ENCODE results near the gene ETV2. TPM values are rescaled to one million over a fixed set of nuclear protein-coding genes. Genes with fewer than 3 reads are reported as not detected.

ETV2 gene
- total RNA-seq, 2 donors from 2014 or later: 1.2 to 6.6 TPM

DNA sequence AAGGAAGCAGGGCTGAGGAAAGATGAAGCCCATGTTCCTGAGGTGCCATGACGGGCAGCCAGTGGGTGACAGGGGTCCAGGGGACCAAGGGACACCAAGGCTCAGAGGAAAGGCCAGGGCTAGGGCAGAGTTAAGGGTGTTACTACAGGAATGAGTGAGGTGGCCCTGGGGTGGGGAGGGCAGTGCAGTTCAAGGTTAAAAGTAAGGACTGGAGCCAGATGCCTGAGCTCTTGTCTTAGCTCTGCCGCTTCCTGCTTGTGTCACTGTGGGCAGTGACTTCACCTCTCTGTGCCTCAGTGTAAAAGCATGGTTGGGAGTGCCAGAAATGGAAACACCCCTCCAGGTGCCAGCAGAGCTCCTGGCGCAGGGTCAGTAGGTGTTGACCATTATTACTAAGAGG, 4.9 kb upstream of the ETV2 start:
- H3K27ac ChIP-seq: no peak overlapping the region
- WGBS: 93% methylated on average over 3 of the region's 3 CpGs
- H3K9me3 ChIP-seq: no peaks in the 10 kb centered on the region
- DNase-seq (ENCODE audit: low spot score): no peak
- H3K27me3 ChIP-seq (replicated peaks; ENCODE audit: insufficient read depth): no peaks in the 10 kb centered on the region
- TF ChIP-seq POLR2AphosphoS5 (IDR thresholded peaks at IDR 0.05) (no peak), POLR2A (IDR thresholded peaks at IDR 0.05) (no peak)
- TF ChIP-seq, protein P1, sequence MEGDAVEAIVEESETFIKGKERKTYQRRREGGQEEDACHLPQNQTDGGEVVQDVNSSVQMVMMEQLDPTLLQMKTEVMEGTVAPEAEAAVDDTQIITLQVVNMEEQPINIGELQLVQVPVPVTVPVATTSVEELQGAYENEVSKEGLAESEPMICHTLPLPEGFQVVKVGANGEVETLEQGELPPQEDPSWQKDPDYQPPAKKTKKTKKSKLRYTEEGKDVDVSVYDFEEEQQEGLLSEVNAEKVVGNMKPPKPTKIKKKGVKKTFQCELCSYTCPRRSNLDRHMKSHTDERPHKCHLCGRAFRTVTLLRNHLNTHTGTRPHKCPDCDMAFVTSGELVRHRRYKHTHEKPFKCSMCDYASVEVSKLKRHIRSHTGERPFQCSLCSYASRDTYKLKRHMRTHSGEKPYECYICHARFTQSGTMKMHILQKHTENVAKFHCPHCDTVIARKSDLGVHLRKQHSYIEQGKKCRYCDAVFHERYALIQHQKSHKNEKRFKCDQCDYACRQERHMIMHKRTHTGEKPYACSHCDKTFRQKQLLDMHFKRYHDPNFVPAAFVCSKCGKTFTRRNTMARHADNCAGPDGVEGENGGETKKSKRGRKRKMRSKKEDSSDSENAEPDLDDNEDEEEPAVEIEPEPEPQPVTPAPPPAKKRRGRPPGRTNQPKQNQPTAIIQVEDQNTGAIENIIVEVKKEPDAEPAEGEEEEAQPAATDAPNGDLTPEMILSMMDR (IDR thresholded peaks at IDR 0.05): no peak
- intact Hi-C loops (cut with DNase I): no loop called here
- no peaks in the 10 kb centered on the region for H3K4me1 ChIP-seq (replicated peaks)
- no peak overlapping the region for H3K4me3 ChIP-seq
- peaks cover 11 to 26% of the 10 kb centered on the region in 2 donors for H3K36me3 ChIP-seq

DNA sequence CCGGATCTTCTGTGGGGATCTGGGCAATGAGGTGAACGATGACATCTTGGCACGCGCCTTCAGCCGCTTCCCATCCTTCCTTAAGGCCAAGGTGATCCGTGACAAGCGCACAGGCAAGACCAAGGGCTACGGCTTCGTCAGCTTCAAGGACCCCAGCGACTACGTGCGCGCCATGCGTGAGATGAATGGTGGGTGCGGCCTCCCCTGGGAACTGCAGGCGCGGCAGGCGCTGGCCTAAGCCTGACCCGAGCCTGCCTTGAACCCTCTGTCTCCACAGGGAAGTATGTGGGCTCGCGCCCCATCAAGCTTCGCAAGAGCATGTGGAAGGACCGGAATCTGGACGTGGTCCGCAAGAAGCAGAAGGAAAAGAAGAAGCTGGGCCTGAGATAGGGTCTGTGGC, 4.4 kb upstream of the ETV2 start:
- Histone ChIP-seq H3K9me3 (no peaks in the 10 kb centered on the region), H3K27ac (no peak overlapping the region), H3K4me3 (no peak overlapping the region), H3K27me3 (replicated peaks; ENCODE audit: insufficient read depth) (no peaks in the 10 kb centered on the region), H3K36me3 (peaks cover 11 to 26% of the 10 kb centered on the region in 2 donors), H3K4me1 (replicated peaks) (no peaks in the 10 kb centered on the region)
- no peak for DNase-seq (ENCODE audit: low spot score)
- WGBS: 92% methylated on average over 25 of the region's 25 CpGs
- intact Hi-C loops (cut with DNase I): no loop called here
- no peak for TF ChIP-seq POLR2A (IDR thresholded peaks at IDR 0.05)
- TF ChIP-seq, protein P1 (IDR thresholded peaks at IDR 0.05): no peak
- no peak for TF ChIP-seq POLR2AphosphoS5 (IDR thresholded peaks at IDR 0.05)

DNA sequence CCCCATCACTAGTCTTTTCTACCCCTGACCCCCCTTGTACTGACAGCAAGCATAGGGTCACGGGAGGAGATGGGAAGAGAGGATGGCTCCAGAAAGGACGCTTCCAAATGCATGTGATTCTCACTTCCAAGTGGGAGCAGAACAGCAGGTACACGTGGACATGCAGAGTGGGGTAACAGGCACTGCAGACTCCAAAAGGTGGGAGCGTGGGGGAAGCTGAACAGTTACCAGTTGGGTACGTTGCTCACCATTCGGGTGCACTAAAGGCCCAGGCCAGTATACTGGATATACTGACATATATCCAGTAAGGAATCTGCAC, 2.3 kb upstream of the ETV2 start:
- WGBS: 39% methylated on average over 6 of the region's 6 CpGs

DNA sequence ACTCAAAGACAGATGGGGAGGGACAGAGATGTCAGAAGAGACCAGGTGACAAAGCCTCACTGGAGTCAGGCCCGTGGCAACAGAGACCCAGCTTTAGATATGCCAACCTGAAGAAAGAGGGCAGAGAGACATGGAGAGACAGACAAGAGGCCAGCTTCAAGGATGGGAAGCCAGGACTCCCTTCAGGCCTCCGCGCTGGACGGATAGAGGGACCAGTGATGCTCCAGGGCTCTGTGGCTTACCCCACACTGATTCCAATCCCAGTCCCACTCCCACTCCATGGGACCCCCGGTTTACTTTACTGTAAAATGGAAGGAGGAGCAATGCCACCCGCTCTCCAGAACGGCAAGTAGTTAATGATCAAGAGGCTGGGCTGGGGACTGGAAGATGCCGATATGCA, 1.7 kb upstream of the ETV2 start:
- Histone ChIP-seq H3K4me3 (no peak overlapping the region), H3K36me3 (peaks cover 0 to 10% of the 10 kb centered on the region in 2 donors), H3K4me1 (replicated peaks) (no peaks in the 10 kb centered on the region), H3K27ac (no peak overlapping the region), H3K27me3 (replicated peaks; ENCODE audit: insufficient read depth) (no peaks in the 10 kb centered on the region), H3K9me3 (no peaks in the 10 kb centered on the region)
- intact Hi-C loops (cut with DNase I): no loop called here
- 82% methylated on average over 8 of the region's 8 CpGs for WGBS
- DNase-seq (ENCODE audit: low spot score): no peak
- no peak for TF ChIP-seq POLR2A (IDR thresholded peaks at IDR 0.05)
- TF ChIP-seq POLR2AphosphoS5 (IDR thresholded peaks at IDR 0.05): no peak
- TF ChIP-seq, protein P1 (IDR thresholded peaks at IDR 0.05): no peak

More for the DNA sequence above, 2.3 kb upstream of the ETV2 start:
- Histone ChIP-seq H3K4me3 (no peak overlapping the region), H3K27me3 (replicated peaks; ENCODE audit: insufficient read depth) (no peaks in the 10 kb centered on the region), H3K9me3 (no peaks in the 10 kb centered on the region), H3K4me1 (replicated peaks) (no peaks in the 10 kb centered on the region), H3K36me3 (peaks cover 0 to 10% of the 10 kb centered on the region in 2 donors), H3K27ac (no peak overlapping the region)
- no peak for DNase-seq (ENCODE audit: low spot score)
- TF ChIP-seq, protein P1 (IDR thresholded peaks at IDR 0.05): no peak
- no peak for TF ChIP-seq POLR2AphosphoS5 (IDR thresholded peaks at IDR 0.05)
- intact Hi-C loops (cut with DNase I): no loop called here

DNA sequence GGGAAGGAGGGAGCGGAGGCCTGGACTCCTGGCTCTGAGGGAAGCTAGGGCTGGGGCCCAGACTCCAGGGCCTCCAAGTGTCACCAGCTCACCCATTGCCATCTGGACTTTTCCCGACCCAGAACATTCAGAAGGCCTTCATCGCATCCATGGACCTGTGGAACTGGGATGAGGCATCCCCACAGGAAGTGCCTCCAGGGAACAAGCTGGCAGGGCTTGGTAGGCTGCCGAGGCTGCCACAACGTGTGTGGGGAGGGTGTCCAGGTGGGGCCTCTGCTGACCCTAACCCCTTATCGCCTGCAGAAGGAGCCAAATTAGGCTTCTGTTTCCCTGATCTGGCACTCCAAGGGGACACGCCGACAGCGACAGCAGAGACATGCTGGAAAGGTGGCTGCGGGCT, 767 bp downstream of the ETV2 start:
- intact Hi-C loops (cut with DNase I): no loop called here
- Histone ChIP-seq H3K9me3 (no peaks in the 10 kb centered on the region), H3K4me3 (no peak overlapping the region), H3K4me1 (replicated peaks) (no peaks in the 10 kb centered on the region), H3K36me3 (peaks cover 0 to 4% of the 10 kb centered on the region in 2 donors), H3K27ac (no peak overlapping the region), H3K27me3 (replicated peaks; ENCODE audit: insufficient read depth) (no peaks in the 10 kb centered on the region)
- no peak for DNase-seq (ENCODE audit: low spot score)
- TF ChIP-seq, protein P1 (IDR thresholded peaks at IDR 0.05): no peak
- TF ChIP-seq POLR2AphosphoS5 (IDR thresholded peaks at IDR 0.05) (no peak), POLR2A (IDR thresholded peaks at IDR 0.05) (no peak)
- 81% methylated on average over 10 of the region's 10 CpGs for WGBS
